Cardiac septum (tissue), 1 donor: ENCODE results near the gene MCRIP2. TPM values are rescaled to one million over a fixed set of nuclear protein-coding genes. Genes with fewer than 3 reads are reported as not detected.
A peak's percentile ranks its signal among the peaks of the same experiment; 100 is the strongest.

Experiments
- DNase-seq: peaks from one replicate; pipeline ENCODE4 v3.0.0-alpha.2; 2020; ENCODE audit warnings: low spot score
- intact Hi-C: fragments of 100-400 bp; cut with DNase I; formaldehyde crosslinking; loops from one replicate; pipeline ENCODE4 v1.14.0; 2022
- total RNA-seq: library from RNA; stranded (reverse); fragmentation: NEBNext Ultra II Directional; extraction: Animal tissue kit (Norgen Biotek cat#: 25700); gene quantifications from one replicate; pipeline ENCODE4 v1.2.1, GENCODE V29; 2021
- donor health status: DM: no; HTN: no; CAD: no.

Gene MCRIP2
- total RNA-seq, 1 donor from 2014 or later: 90.3 TPM

GRCh38 chr16:644556-644955, 2.9 kb downstream of the MCRIP2 start:
- intact Hi-C loops: loop anchor here (5.0 kb wide), 1 partner anchor 57 kb away; no protein-coding TSS in a partner anchor
- no peak for DNase-seq

- no peak for DNase-seq
Observed at GRCh38 chr16:645852-646678, 4.4 kb downstream of the MCRIP2 start.

GRCh38 chr16:646679-647172, 5.1 kb downstream of the MCRIP2 start:
- intact Hi-C loops: no loop called here

More at GRCh38 chr16:645852-646678, 4.4 kb downstream of the MCRIP2 start:
- intact Hi-C loops: no loop called here

DNA sequence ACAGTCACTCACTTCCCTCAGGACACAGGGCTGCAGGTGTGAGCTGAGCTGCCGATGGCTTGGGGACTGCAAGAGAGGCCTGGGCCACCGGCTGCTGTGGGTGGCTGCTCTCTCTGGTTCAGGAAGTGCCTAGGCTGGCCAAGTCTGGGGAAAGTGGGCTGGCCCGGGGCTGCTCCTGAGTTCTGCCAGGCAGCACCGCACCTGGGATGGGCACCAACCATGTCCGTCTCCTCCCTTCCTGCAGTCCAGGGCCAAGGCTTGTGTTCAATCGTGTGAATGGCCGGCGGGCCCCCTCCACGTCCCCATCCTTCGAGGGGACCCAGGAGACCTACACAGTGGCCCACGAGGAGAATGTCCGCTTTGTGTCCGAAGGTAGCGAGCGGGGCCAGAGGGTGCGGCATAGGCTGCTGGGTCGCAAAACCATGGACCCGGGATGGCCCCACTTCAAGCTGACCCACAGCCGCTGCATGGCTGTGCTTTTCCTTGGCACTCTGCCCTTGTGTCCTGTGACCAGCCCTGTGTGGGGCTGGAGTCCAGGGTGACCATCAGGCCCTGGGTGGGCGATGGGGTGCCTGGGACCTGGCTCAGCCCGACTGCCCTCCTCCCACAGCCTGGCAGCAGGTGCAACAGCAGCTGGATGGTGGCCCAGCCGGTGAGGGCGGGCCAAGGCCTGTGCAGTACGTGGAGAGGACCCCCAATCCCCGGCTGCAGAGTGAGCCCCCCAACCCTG, 5.7 kb downstream of the MCRIP2 start:
- DNase-seq: no peak
- intact Hi-C loops: no loop called here

More at GRCh38 chr16:646679-647172, 5.1 kb downstream of the MCRIP2 start:
- DNase-seq: no peak

DNA sequence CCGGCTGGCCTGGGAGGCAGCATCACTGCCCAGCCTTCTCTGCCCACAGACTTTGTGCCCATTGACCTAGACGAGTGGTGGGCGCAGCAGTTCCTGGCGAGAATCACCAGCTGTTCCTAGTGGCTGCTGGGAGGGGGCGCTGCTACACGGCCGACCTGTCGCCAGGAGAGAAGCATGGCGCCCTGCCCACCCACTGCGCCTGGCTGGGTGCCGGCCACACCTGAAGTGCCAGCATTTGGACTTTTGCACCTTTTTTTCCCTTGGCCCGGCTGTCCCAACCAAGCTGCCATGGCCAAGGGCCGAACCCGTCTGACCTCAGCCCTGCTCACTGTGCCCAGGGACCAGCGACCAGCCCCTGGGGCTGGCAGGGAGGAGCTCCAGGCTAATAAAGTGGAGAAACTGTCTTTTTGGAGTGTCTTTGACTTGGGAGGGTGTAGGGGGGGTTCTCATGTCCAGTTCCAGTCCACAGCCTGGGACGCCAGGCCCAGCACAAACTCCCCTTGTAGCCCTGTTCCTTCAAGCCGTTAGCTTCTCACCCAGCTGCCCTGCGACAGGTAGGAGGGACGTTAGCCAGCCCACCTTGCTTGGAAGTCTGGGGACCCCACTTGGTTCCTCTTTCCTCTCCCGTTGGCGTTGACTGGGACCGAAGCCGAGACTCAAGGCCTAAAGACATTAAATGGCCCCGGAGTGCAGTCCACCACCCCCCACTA, 6.6 kb downstream of the MCRIP2 start:
- intact Hi-C loops: no loop called here
- no peak for DNase-seq

- intact Hi-C loops: no loop called here
- DNase-seq: peak; percentile 96
Observed at GRCh38 chr16:648781-649589, 7.4 kb downstream of the MCRIP2 start, which contains the start of gene WDR90. TSS of gene WDR90 (plus strand) at chr16:649365. CDS start at chr16:649417, 52 bp downstream.

GRCh38 chr16:649631-650030, 8.0 kb downstream of the MCRIP2 start:
- intact Hi-C loops: no loop called here
- DNase-seq: no peak

GRCh38 chr16:651844-652243, 10.2 kb downstream of the MCRIP2 start:
- DNase-seq: no peak
- intact Hi-C loops: no loop called here

- intact Hi-C loops: no loop called here
- DNase-seq: no peak
Observed at GRCh38 chr16:652454-653305, 11.1 kb downstream of the MCRIP2 start.

- no peak for DNase-seq
- intact Hi-C loops: no loop called here
Observed at GRCh38 chr16:654034-654433, 12.4 kb downstream of the MCRIP2 start.

DNA sequence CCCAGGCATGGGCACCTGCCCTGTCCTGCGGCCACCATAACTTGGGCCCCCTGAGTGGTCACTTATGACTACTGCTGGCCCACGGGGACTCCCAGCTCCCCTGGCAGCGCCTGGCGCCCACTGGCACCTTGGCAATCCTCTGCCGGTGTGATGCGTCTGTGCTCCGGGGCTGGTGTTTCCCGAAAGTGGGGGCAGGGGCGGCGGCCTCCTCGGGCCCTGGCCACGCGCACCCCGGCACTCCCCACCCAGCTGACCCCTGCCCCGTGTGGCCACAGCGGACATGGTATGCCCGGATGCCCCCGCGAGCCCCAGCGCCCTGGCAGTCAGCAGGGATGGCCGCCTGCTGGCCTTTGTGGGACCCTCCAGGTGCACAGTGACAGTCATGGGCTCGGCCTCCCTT, 15.9 kb downstream of the MCRIP2 start:
- no peak for DNase-seq
- intact Hi-C loops: no loop called here

GRCh38 chr16:658679-659571, 17.3 kb downstream of the MCRIP2 start:
- intact Hi-C loops: no loop called here
- DNase-seq: no peak

- no peak for DNase-seq
- intact Hi-C loops: loop anchor here (2.0 to 5.0 kb wide), 2 partner anchors 19 to 72 kb away; partner anchors contain the start of gene MCRIP2
Observed at GRCh38 chr16:659618-660017, 18.0 kb downstream of the MCRIP2 start.

DNA sequence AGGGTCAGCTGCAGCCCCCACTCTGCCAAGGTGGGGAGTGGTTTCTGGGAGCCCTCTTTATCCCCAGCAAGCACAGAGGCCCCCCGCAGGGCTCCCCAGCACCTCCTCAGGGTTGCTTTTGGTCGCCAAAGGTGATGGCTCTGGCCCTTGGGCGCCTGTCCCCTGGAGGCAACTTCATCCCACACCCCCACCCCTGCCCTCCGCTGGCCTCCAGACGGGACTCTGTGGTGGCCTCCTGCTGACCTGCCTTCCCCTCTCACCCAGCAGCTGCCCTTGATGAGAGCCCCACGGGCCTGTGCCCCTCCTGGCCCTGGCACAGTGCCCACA, 18.5 kb downstream of the MCRIP2 start:
- no peak for DNase-seq
- intact Hi-C loops: loop anchor here (2.0 to 5.0 kb wide), 2 partner anchors 19 to 73 kb away; partner anchors contain the start of gene MCRIP2

GRCh38 chr16:660459-661183, 19.0 kb downstream of the MCRIP2 start:
- intact Hi-C loops: loop anchor here (2.0 to 5.0 kb wide), 2 partner anchors 20 to 73 kb away; partner anchors contain the start of gene MCRIP2
- peak; percentile 92 for DNase-seq

DNA sequence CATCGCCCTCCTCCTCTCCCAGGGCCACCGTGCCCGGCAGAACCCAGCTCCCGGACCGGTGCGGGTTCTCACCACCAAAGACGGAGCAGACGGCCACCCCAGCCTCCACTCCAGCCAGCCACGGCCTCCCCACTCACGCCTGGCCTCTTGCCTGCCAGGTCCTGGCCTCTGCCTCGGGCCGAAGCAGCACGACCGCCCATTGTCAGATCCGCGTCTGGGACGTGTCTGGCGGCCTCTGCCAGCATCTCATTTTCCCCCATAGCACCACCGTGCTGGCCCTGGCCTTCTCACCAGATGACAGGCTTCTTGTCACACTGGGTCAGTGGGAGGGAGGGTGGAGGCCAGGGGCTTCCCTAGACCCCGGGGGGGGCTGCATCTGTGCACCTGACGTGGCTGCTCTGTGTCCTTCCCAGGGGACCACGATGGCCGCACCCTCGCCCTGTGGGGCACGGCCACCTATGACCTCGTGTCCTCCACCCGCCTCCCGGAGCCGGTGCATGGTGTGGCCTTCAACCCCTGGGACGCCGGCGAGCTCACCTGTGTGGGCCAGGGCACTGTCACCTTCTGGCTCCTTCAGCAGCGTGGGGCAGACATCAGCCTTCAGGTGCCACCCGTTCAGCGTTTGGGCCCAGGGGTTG, 19.7 kb downstream of the MCRIP2 start:
- intact Hi-C loops: loop anchor here (2.0 to 5.0 kb wide), 2 partner anchors 21 to 74 kb away; partner anchors contain the start of gene MCRIP2
- no peak for DNase-seq
